NCI-H748 (cell line): Measurements from ENCODE around the gene KERA.

Source experiments
- DNase-seq: peaks from one replicate; lab custom pipeline; 2025; ENCODE audit not compliant: unreplicated experiment; lab: John Stamatoyannopoulos, UW

Gene KERA

DNA sequence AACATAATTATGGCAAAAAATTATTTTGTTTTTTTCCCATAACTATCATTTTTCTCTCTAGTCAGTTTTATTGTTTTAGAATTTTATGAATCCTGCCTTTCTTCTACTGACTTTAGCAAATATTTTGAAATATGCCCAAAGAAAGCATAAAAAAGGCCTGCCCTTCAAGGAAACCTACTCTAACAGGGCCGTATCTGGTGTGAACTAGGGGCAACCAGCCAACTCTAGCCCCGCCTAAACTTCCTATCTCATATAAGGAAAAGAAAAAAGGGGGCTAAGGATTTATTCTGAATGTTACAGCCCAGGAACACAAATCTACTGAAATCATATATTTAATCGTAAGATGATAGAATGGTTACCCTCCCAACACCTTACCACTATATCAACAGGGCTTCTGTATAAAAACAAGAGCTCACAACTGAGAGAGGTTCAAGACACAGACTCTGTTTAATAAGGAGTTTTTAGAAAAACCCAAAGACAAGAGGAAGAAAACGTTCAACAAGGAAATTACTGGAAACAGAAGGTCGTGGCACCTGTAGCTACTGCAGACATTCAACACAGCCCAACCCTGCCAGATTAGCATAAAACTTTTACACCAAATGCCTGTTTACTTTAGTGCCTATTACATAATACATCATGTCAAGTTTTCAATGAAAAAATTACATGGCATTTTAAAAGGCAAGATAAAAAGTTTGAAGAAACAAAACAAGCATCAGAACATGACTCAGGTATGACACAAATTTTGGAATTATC, 40.1 kb downstream of the KERA start:
- DNase-seq, result no peak

DNA sequence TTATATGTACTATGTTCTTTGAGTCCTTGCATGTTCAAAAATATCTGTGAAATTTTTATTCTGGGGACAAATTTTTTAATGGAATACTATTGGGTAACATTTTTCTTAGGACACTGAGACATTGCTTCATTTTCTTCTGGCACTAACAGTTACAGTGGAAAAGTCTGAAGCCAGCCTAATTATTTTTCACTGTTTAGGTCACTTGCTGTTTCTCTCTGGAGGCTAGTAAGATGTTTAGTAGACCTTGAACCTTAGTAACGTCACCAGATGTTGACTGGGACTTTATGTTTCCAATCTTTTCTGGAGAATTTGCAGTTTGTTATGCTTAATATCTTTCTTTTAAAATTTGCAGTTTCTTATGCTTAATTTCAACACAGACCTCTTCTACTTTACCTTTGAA, 40.8 kb downstream of the KERA start:
- DNase-seq, result no peak

GRCh38 chr12:91009319-91009950, 48.4 kb downstream of the KERA start:
- no peak for DNase-seq

DNA sequence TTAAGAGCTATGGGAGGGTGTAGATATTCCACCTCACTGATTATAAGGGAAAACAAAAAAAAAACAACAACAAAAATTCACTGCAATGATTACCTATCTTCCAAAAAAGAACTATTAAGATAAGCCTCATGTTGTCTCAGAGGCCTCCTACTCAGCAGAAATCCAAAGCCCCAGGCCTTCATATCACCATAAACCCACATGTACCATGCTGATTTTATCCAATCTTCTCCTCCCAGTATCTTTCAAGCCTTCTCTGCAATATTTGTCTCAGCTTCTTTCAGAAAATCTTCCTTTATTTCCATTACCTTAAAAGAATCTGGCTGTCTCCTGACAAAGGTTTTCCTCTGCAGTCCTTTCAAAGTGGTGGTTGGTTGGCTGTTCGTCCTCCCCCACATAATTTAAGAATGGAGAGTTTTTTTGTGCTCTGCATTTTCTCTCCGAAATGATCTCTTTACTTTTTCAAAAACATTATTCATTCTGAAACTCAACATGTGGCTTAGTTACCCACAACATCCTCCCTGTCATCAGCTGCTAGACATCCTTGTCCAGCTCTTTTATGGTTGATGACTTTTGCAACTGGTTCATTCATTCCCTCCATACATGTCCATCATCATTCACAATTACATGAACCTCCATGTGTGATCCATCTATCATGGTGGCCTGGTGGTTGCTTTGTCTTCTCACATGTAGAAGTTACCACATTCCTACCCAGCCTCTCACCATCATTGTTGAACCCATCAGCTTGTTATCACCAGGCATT, 50.1 kb downstream of the KERA start:
- DNase-seq, result no peak

DNA sequence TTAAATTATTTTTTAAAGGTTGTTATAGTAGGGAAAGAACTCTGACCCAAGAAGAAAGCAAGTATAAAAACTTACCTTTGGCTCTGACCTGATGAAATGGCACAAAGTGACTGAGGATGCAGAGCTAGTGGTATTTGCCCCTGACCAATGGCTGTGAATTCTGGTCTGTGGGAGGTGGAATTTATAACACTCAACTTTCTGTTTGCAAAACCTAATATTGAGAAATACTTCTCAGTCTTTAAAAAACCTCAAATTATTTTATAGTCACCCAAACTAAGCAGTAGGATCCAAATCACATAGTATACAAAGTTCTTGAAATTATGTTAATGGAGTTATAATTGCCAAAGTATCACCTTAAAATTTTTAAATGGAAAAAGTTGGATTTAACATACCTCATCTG, 53.0 kb downstream of the KERA start, which contains the start of gene EPYC:
Gene EPYC (minus strand): TSS at position 101 of the 400 bp plus-strand sequence. CDS start 2,407 bp downstream, outside the sequence.
- no peak for DNase-seq

DNA sequence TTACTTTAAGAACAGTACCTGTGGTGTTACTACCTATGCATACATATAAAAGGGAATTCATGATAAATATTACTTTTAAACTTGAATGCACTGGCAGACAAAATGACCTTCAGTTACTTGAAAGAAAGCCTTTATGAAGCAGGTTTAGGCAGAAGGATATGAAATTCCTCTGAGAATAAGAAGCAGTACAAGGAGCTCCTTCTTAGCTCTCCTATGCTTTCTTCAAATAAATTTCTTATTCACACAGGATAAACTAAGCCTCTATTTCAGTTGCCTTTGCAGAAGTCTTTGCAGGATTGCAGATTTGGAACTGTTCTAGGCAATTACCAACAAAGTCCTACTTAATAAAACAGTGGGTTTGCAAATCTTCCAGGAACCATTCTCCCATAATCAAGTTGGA, 54.1 kb downstream of the KERA start:
- no peak for DNase-seq

DNA sequence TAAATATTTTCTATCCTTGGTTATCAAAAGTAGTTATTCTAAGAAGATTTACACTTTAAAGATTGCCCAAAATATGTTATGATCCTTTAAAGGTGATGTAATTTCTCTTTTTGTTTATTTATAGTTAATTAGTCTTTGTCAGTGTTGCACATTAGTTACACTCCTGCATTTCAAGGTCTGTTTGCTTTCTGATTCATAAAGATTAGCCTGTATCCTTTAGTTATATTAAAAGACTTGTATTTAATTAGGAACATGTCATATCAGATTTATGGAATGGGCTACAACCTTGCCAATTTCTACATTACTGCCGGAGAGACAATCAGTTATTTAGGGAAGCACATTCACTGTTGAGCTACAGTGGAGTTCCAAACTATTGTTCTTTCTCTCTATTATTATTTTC, 56.5 kb downstream of the KERA start:
- DNase-seq, result no peak
